ENCODE data around the gene RUNX2.

GRCh38 chr6:45293306-45293705, 34.8 kb upstream of the RUNX2 start:
- TF ChIP-seq CTCF (IDR thresholded peaks at IDR 0.05), result no peak
- no peak for TF ChIP-seq EZH2 (IDR thresholded peaks at IDR 0.05; ENCODE audit: borderline replicate concordance, insufficient read depth, low read depth, low read length, poor library complexity, severe bottlenecking)
